Muscle layer of colon (tissue), 2 donors: ENCODE results near the gene DTD2.
"Not testable (repeated sequence)": the region's sequence is repeated elsewhere in the genome, so short reads cannot be mapped to it uniquely, and the experiment has no call there.

ENCODE experiments used
- H3K27ac ChIP-seq: one replicate; pipeline ENCODE4 v1.7.0; 2013; ENCODE audit warnings: low read depth, mild to moderate bottlenecking, low read length, moderate library complexity
- H3K27me3 ChIP-seq, 2 donors: one replicate each; pipeline ENCODE4 v1.7.0; 2013; ENCODE audit warnings: low read length in 2 of 2, mild to moderate bottlenecking in 2 of 2; ENCODE audit not compliant: insufficient read depth in 2 of 2, control insufficient read depth in 1 of 2
- H3K36me3 ChIP-seq: one replicate; pipeline ENCODE4 v1.7.0; 2013; ENCODE audit warnings: mild to moderate bottlenecking, low read length; ENCODE audit not compliant: insufficient read depth
- H3K4me1 ChIP-seq: one replicate; pipeline ENCODE4 v1.7.0; 2013; ENCODE audit warnings: mild to moderate bottlenecking, low read length; ENCODE audit not compliant: insufficient read depth
- H3K4me3 ChIP-seq, 2 donors: one replicate each; pipeline ENCODE4 v1.7.0; 2013; ENCODE audit warnings: low read length in 2 of 2, low read depth in 1 of 2, mild to moderate bottlenecking in 1 of 2, moderate library complexity in 1 of 2
- H3K9ac ChIP-seq: one replicate; pipeline ENCODE4 v1.7.0; 2013; ENCODE audit warnings: low read length
- H3K9me3 ChIP-seq: one replicate; pipeline ENCODE4 v1.7.0; 2013; ENCODE audit warnings: mild to moderate bottlenecking, low read length
- donor health status: abdominal sarcoma.
- donor health status: Adenocarcinoma of cecum.

DTD2 gene

GRCh38 chr14:31441273-31442111 is 15.8 kb downstream of the DTD2 start:
- Histone ChIP-seq H3K36me3 (peaks cover 3% of the 10 kb centered on the region), H3K9me3 (no peaks in the 10 kb centered on the region), H3K4me1 (no peaks in the 10 kb centered on the region), H3K9ac (no peak overlapping the region), H3K4me3 (no peak overlapping the region), H3K27ac (no peak overlapping the region), H3K27me3 (no peaks in the 10 kb centered on the region)

- Histone ChIP-seq H3K27me3 (no peaks in the 10 kb centered on the region), H3K4me1 (no peaks in the 10 kb centered on the region), H3K4me3 (no peak overlapping the region), H3K9me3 (no peaks in the 10 kb centered on the region), H3K27ac (no peak overlapping the region), H3K9ac (no peak overlapping the region), H3K36me3 (no peaks in the 10 kb centered on the region)
Observed at GRCh38 chr14:31440280-31440679, 17.0 kb downstream of the DTD2 start.

DNA sequence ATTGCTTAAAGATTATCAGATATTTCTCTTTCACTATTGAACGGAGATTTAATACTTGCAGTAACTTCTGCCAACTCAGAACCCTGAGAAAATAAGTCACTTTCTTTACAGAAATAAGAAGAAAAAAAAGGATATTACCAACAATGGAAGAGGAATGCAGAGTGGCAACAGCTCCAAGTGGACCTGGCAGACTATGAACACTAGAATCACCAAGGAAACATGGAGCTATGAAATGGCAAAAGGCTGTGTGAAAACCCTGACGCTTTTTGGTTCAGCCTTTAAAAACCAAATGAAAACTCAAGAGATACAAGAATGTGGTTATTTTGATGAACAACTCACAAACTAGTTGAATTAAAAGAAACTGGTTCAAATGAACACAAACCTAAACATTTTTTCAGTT is 17.7 kb downstream of the DTD2 start:
- H3K27me3 ChIP-seq: no peaks in the 10 kb centered on the region
- no peak overlapping the region for H3K9ac ChIP-seq
- no peak overlapping the region for H3K4me3 ChIP-seq
- no peaks in the 10 kb centered on the region for H3K9me3 ChIP-seq
- H3K4me1 ChIP-seq: no peaks in the 10 kb centered on the region
- H3K36me3 ChIP-seq: no peaks in the 10 kb centered on the region
- no peak overlapping the region for H3K27ac ChIP-seq

- H3K27me3 ChIP-seq, H3K27ac ChIP-seq, H3K4me1 ChIP-seq, H3K4me3 ChIP-seq, H3K9me3 ChIP-seq, H3K9ac ChIP-seq, H3K36me3 ChIP-seq: not testable (repeated sequence)
Observed at GRCh38 chr14:31437045-31437691, 20.1 kb downstream of the DTD2 start.

DNA sequence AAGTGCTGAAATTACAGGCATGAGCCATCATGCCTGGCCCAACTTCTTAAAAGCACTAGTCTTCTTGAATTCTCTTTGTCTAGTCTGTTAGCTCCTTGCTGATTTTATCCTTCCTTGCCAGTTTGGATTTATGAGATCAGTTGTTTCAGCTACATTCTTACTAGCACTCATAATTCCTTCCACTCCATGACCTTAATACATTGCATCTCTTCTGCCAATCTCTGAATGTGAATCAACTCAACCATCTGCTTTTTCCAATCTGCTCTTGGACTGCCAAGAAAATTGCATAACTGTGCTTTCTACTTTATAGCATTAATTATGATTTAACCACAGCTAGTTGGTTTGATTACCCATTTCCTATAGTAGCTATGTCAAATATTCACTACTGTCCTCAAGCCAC is 22.0 kb downstream of the DTD2 start:
- no peaks in the 10 kb centered on the region for H3K4me1 ChIP-seq
- H3K9me3 ChIP-seq: no peaks in the 10 kb centered on the region
- H3K36me3 ChIP-seq: no peaks in the 10 kb centered on the region
- H3K27ac ChIP-seq: no peak overlapping the region
- H3K4me3 ChIP-seq: no peak overlapping the region
- H3K9ac ChIP-seq: no peak overlapping the region
- no peaks in the 10 kb centered on the region for H3K27me3 ChIP-seq

- Histone ChIP-seq H3K36me3 (no peaks in the 10 kb centered on the region), H3K27ac (no peak overlapping the region), H3K4me3 (no peak overlapping the region), H3K4me1 (no peaks in the 10 kb centered on the region), H3K27me3 (no peaks in the 10 kb centered on the region), H3K9me3 (no peaks in the 10 kb centered on the region), H3K9ac (no peak overlapping the region)
Observed at GRCh38 chr14:31430634-31431264, 26.6 kb downstream of the DTD2 start.

GRCh38 chr14:31429791-31430190 is 27.5 kb downstream of the DTD2 start:
- Histone ChIP-seq H3K9me3 (no peaks in the 10 kb centered on the region), H3K27ac (no peak overlapping the region), H3K4me3 (no peak overlapping the region), H3K36me3 (no peaks in the 10 kb centered on the region), H3K4me1 (no peaks in the 10 kb centered on the region), H3K9ac (no peak overlapping the region), H3K27me3 (no peaks in the 10 kb centered on the region)

GRCh38 chr14:31428011-31428410 is 29.3 kb downstream of the DTD2 start:
- Histone ChIP-seq H3K27me3 (no peaks in the 10 kb centered on the region), H3K9me3 (no peaks in the 10 kb centered on the region), H3K27ac (no peak overlapping the region), H3K4me3 (no peak overlapping the region), H3K4me1 (no peaks in the 10 kb centered on the region), H3K36me3 (no peaks in the 10 kb centered on the region), H3K9ac (no peak overlapping the region)

DNA sequence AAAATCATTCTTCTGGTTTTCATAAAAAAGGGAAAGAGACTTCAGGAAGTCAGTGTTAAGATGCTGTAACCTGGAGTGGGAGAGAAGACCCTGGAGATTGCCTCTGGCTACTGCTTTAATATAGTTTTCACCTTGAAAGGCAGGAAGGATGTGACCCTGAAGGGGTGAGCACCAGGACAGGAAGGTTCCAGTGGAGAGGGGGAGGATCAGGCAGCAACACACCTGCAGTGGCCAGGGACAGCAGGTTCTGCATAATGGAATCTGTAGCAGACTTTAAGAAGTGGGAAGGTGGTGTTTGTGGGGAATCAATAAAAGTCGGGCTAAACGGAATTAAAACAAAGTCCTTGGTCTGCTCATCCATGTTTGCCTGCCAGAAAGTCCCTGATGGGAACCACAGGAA is 30.6 kb downstream of the DTD2 start:
- H3K4me3 ChIP-seq: no peak overlapping the region
- H3K4me1 ChIP-seq: no peaks in the 10 kb centered on the region
- no peaks in the 10 kb centered on the region for H3K27me3 ChIP-seq
- H3K9ac ChIP-seq: no peak overlapping the region
- H3K36me3 ChIP-seq: no peaks in the 10 kb centered on the region
- no peaks in the 10 kb centered on the region for H3K9me3 ChIP-seq
- H3K27ac ChIP-seq: no peak overlapping the region

DNA sequence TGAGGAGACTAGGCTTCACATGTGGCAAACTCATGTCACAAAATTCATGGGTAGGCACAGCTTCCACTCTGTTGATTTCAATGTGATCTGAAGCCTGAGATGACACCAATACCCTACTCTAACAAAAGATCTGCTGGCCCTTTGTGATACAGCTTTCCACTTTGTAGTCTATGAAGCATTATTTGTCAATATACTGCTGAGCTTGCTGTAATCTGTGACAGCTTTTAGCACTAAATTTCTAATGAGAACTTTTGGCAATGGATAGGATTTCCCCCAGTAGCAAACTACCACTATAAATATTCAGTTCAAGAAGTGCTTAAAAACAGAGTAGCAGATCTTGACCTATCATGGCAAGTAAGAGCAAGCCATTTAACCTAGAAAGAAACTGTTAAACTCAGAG is 31.4 kb downstream of the DTD2 start:
- H3K27me3 ChIP-seq: no peaks in the 10 kb centered on the region
- H3K4me3 ChIP-seq: no peak overlapping the region
- peaks cover 2% of the 10 kb centered on the region for H3K4me1 ChIP-seq
- H3K9me3 ChIP-seq: no peaks in the 10 kb centered on the region
- no peak overlapping the region for H3K9ac ChIP-seq
- H3K36me3 ChIP-seq: no peaks in the 10 kb centered on the region
- H3K27ac ChIP-seq: no peak overlapping the region

DNA sequence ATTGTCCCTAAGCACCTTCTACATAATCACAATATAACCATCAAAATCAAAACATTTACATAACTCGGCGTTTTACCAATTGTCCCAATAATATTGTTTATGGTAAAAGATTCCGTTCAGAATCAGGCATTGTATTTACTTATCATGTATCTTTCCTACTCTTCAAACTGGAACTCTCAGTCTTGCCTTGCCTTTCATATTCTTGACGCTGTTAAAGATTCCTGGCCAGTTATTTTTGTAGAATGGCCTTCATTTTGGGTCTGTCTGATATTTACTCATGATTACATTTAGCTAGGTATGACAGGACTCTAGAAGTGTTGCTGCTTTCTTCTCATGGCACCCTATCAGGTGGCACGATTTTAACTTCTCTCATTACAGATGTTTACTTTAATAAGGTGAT is 36.1 kb downstream of the DTD2 start:
- no peaks in the 10 kb centered on the region for H3K36me3 ChIP-seq
- H3K4me1 ChIP-seq: peaks cover 16% of the 10 kb centered on the region
- H3K4me3 ChIP-seq: peak overlapping the region; percentile 29 to 98
- no peak overlapping the region for H3K9ac ChIP-seq
- H3K9me3 ChIP-seq: no peaks in the 10 kb centered on the region
- H3K27me3 ChIP-seq: no peaks in the 10 kb centered on the region
- no peak overlapping the region for H3K27ac ChIP-seq
